ENCODE data around the gene SLC66A2.

The SLC66A2 gene

DNA sequence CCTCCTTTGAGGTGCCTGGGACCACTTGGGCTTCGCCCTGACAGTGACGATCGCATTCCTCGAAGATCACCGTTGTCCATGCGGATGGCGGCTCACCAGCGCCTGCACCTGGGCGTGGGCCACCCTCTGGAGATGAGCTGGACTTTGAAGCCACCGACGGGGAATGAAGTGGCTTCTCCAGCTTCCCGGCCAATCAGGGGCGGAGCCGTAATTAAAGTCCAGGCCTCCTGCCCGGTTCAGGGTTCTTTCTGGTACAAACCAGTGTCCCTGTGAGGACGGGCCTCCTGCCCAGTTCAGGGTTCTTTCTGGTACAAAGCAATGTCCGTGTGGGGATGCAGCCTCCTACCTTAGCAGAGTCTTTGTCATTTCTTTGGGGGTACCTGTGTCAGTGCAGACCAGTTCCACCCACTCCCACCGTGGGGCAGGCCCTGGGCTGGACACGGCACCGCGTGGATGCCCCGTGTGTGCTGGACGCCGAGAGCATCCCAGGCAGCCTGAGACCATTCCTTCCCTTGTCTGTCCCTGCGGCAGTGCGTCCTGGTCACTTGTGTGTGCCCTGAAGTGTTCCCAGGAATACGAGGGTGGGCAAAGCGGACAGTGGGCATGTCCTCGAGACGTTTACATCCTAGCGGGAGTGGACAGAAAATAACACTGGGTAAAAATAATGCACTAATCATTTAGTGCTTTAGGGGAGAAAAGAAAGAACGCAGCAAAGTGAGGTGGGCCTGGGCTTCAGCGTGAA is 98.7 kb downstream of the SLC66A2 start:
- DNase-seq (ENCODE audit: low spot score): no peak
